Left ventricle myocardium inferior (tissue), 1 donor: ENCODE data around the gene LY6G5C. TPM values are rescaled to one million over a fixed set of nuclear protein-coding genes. Genes with fewer than 3 reads are reported as not detected.

Source experiments
- DNase-seq: peaks from one replicate; pipeline ENCODE4 v3.0.0-alpha.2; 2020
- H3K27ac ChIP-seq: fragments of 200-600 bp; replicated peaks from 2 replicates; pipeline ENCODE4 v1.8.0; 2021
- H3K27me3 ChIP-seq: fragments of 200-600 bp; 2 replicates; pipeline ENCODE4 v1.8.0; 2021; ENCODE audit warnings: low read depth
- H3K36me3 ChIP-seq: fragments of 200-600 bp; 2 replicates; pipeline ENCODE4 v1.8.0; 2021
- H3K4me1 ChIP-seq: fragments of 200-600 bp; 2 replicates; pipeline ENCODE4 v1.8.0; 2021
- H3K4me3 ChIP-seq: fragments of 200-600 bp; 2 replicates; pipeline ENCODE4 v1.8.0; 2021; ENCODE audit warnings: mild to moderate bottlenecking, moderate library complexity
- H3K9me3 ChIP-seq: fragments of 200-600 bp; replicated peaks from 2 replicates; pipeline ENCODE4 v1.8.0; 2021
- CTCF ChIP-seq: fragments of 200-600 bp; IDR thresholded peaks from 2 replicates; pipeline ENCODE4 v1.8.0; 2021; ENCODE audit warnings: antibody characterized with exemption, mild to moderate bottlenecking, borderline replicate concordance
- intact Hi-C: fragments of 100-400 bp; cut with micrococcal nuclease; formaldehyde crosslinking; loops from one replicate; pipeline ENCODE4 v1.11.0; 2022
- microRNA-seq: library from miRNA; unstranded; fragments of <30 nt; microRNA quantifications from one replicate; pipeline ENCODE4 v1.2.0, GENCODE V29; 2020
- total RNA-seq: library from RNA; stranded (reverse); fragmentation: NEBNext Ultra II Directional; extraction: Animal tissue kit (Norgen Biotek cat#: 25700); gene quantifications from one replicate; pipeline ENCODE4 v1.2.1, GENCODE V29; 2021
- donor health status: DM: no; HTN: yes; CAD: no; lungs with severe emphysema.

The LY6G5C gene
- total RNA-seq, 1 donor from 2014 or later, result 1.5 TPM

- no peak overlapping the region for H3K4me3 ChIP-seq
- no peak overlapping the region for H3K27ac ChIP-seq
- peaks cover 100% of the 10 kb centered on the region for H3K36me3 ChIP-seq
- H3K9me3 ChIP-seq, result no peaks in the 10 kb centered on the region
- no peaks in the 10 kb centered on the region for H3K27me3 ChIP-seq
- no peak for DNase-seq
- no peak for TF ChIP-seq CTCF
- no peaks in the 10 kb centered on the region for H3K4me1 ChIP-seq
- intact Hi-C loops, result no loop called here
Observed at GRCh38 chr6:31631209-31631608, 49.7 kb downstream of the LY6G5C start.

- H3K4me3 ChIP-seq, result no peak overlapping the region
- DNase-seq, result no peak
- intact Hi-C loops, result no loop called here
- no peak for TF ChIP-seq CTCF
- no peaks in the 10 kb centered on the region for H3K27me3 ChIP-seq
- H3K9me3 ChIP-seq, result no peaks in the 10 kb centered on the region
- no peaks in the 10 kb centered on the region for H3K4me1 ChIP-seq
- H3K36me3 ChIP-seq, result peaks cover 100% of the 10 kb centered on the region
- H3K27ac ChIP-seq, result no peak overlapping the region
Observed at GRCh38 chr6:31630177-31630934, 50.5 kb downstream of the LY6G5C start.

- H3K36me3 ChIP-seq, result peaks cover 100% of the 10 kb centered on the region
- H3K4me1 ChIP-seq, result no peaks in the 10 kb centered on the region
- TF ChIP-seq CTCF, result no peak
- H3K27me3 ChIP-seq, result no peaks in the 10 kb centered on the region
- H3K27ac ChIP-seq, result no peak overlapping the region
- no peak for DNase-seq
- intact Hi-C loops, result no loop called here
- no peak overlapping the region for H3K4me3 ChIP-seq
- H3K9me3 ChIP-seq, result no peaks in the 10 kb centered on the region
Observed at GRCh38 chr6:31629014-31629413, 51.9 kb downstream of the LY6G5C start.

GRCh38 chr6:31627690-31628287, 53.1 kb downstream of the LY6G5C start:
- DNase-seq, result no peak
- Histone ChIP-seq H3K4me3 (no peak overlapping the region), H3K27ac (no peak overlapping the region), H3K36me3 (peaks cover 98% of the 10 kb centered on the region), H3K4me1 (peaks cover 2% of the 10 kb centered on the region), H3K9me3 (no peaks in the 10 kb centered on the region), H3K27me3 (no peaks in the 10 kb centered on the region)
- intact Hi-C loops, result no loop called here
- TF ChIP-seq CTCF, result no peak

GRCh38 chr6:31626952-31627351, 53.9 kb downstream of the LY6G5C start:
- H3K9me3 ChIP-seq, result no peaks in the 10 kb centered on the region
- H3K4me1 ChIP-seq, result peaks cover 11% of the 10 kb centered on the region
- H3K27ac ChIP-seq, result no peak overlapping the region
- no peak for DNase-seq
- no peak overlapping the region for H3K4me3 ChIP-seq
- no peak for TF ChIP-seq CTCF
- peaks cover 92% of the 10 kb centered on the region for H3K36me3 ChIP-seq
- intact Hi-C loops, result no loop called here
- H3K27me3 ChIP-seq, result no peaks in the 10 kb centered on the region

Small RNA genes lying within 50 kb of the gene (microRNA-seq; reads per million reads assigned to microRNA genes)
- gene MIR4646 (1.2 reads per million), gene MIR6832 (not detected)

Other genes starting within 250 kb of the LY6G5C start
- 1.1 TPM for gene MICB, start 182.9 kb downstream of the LY6G5C start, total RNA-seq
- not detected for gene MCCD1, start 152.1 kb downstream of the LY6G5C start, total RNA-seq
- 179 TPM for gene DDX39B, start 139.1 kb downstream of the LY6G5C start, total RNA-seq
- 1.6 TPM for gene ATP6V1G2, start 134.5 kb downstream of the LY6G5C start, total RNA-seq
- 11.5 TPM for gene NFKBIL1, start 133.5 kb downstream of the LY6G5C start, total RNA-seq
- gene LTA, start 108.8 kb downstream of the LY6G5C start, total RNA-seq, result not detected
- 0.47 TPM for gene TNF, start 105.5 kb downstream of the LY6G5C start, total RNA-seq
- gene LTB, start 98.6 kb downstream of the LY6G5C start, total RNA-seq, result 0.25 TPM
- gene LST1, start 94.8 kb downstream of the LY6G5C start, total RNA-seq, result 6.5 TPM
- gene NCR3, start 88.1 kb downstream of the LY6G5C start, total RNA-seq, result not detected
- gene AIF1, start 65.8 kb downstream of the LY6G5C start, total RNA-seq, result 15.2 TPM
- 82.4 TPM for gene PRRC2A, start 60.4 kb downstream of the LY6G5C start, total RNA-seq
- 260 TPM for gene BAG6, start 28.4 kb downstream of the LY6G5C start, total RNA-seq
- gene APOM, start 25.2 kb downstream of the LY6G5C start, total RNA-seq, result 2.4 TPM
- 16.9 TPM for gene C6orf47, start 20.3 kb downstream of the LY6G5C start, total RNA-seq
- 19.2 TPM for gene GPANK1, start 16.1 kb downstream of the LY6G5C start, total RNA-seq
- gene CSNK2B, start 15.0 kb downstream of the LY6G5C start, total RNA-seq, result 105 TPM
- 4.4 TPM for gene LY6G5B, start 11.1 kb downstream of the LY6G5C start, total RNA-seq
- 29.6 TPM for gene ABHD16A, start 22.3 kb upstream of the LY6G5C start, total RNA-seq
- not detected for gene LY6G6F, start 25.8 kb upstream of the LY6G5C start, total RNA-seq
- gene LY6G6D, start 34.3 kb upstream of the LY6G5C start, total RNA-seq, result not detected
- not detected for gene LY6G6C, start 40.7 kb upstream of the LY6G5C start, total RNA-seq
- gene MPIG6B, start 42.3 kb upstream of the LY6G5C start, total RNA-seq, result 0.19 TPM
- gene DDAH2, start 48.2 kb upstream of the LY6G5C start, total RNA-seq, result 36.1 TPM
- 78.0 TPM for gene CLIC1, start 55.5 kb upstream of the LY6G5C start, total RNA-seq
- gene MSH5, start 58.9 kb upstream of the LY6G5C start, total RNA-seq, result 1.3 TPM
- gene SAPCD1, start 81.6 kb upstream of the LY6G5C start, total RNA-seq, result not detected
- gene VWA7, start 96.3 kb upstream of the LY6G5C start, total RNA-seq, result 14.7 TPM
- 20.0 TPM for gene VARS1, start 114.7 kb upstream of the LY6G5C start, total RNA-seq
- gene LSM2, start 125.9 kb upstream of the LY6G5C start, total RNA-seq, result 19.4 TPM
- 2.2 TPM for gene HSPA1L, start 134.2 kb upstream of the LY6G5C start, total RNA-seq
- gene HSPA1A, start 134.5 kb upstream of the LY6G5C start, total RNA-seq, result 271 TPM
- gene HSPA1B, start 146.7 kb upstream of the LY6G5C start, total RNA-seq, result 184 TPM
- 26.0 TPM for gene NEU1, start 181.8 kb upstream of the LY6G5C start, total RNA-seq
- 0.08 TPM for gene SLC44A4, start 197.9 kb upstream of the LY6G5C start, total RNA-seq
- gene EHMT2, start 216.6 kb upstream of the LY6G5C start, total RNA-seq, result 15.6 TPM
- gene ZBTB12, start 221.0 kb upstream of the LY6G5C start, total RNA-seq, result 3.5 TPM
- 9.7 TPM for gene C2, start 246.7 kb upstream of the LY6G5C start, total RNA-seq